Mucosa of rectum (tissue), 2 donors: ENCODE data around the gene TMEM191C.
"Not testable (repeated sequence)": the region's sequence is repeated elsewhere in the genome, so short reads cannot be mapped to it uniquely, and the experiment has no call there.

Experiments
- H3K27ac ChIP-seq, 2 donors: one replicate each; pipeline ENCODE4 v1.7.0; 2013; ENCODE audit warnings: inconsistent platforms in 2 of 2, low read depth in 2 of 2, low read length in 2 of 2
- H3K27me3 ChIP-seq, 2 donors: one replicate each; pipeline ENCODE4 v1.7.0; 2013; ENCODE audit warnings: low read length in 2 of 2; ENCODE audit not compliant: control insufficient read depth in 2 of 2, insufficient read depth in 2 of 2
- H3K36me3 ChIP-seq, 2 donors: one replicate each; pipeline ENCODE4 v1.7.0; 2013; ENCODE audit warnings: low read length in 2 of 2; ENCODE audit not compliant: control insufficient read depth in 2 of 2, insufficient read depth in 2 of 2
- H3K4me1 ChIP-seq, 2 donors: one replicate each; pipeline ENCODE4 v1.7.0; 2013; ENCODE audit warnings: low read length in 2 of 2, mild to moderate bottlenecking in 1 of 2; ENCODE audit not compliant: control insufficient read depth in 2 of 2, insufficient read depth in 2 of 2
- H3K4me3 ChIP-seq, 2 donors: one replicate each; pipeline ENCODE4 v1.7.0; 2013; ENCODE audit warnings: low read length in 2 of 2
- H3K9ac ChIP-seq, 2 donors: one replicate each; pipeline ENCODE4 v1.7.0; 2013; ENCODE audit warnings: low read length in 2 of 2, low read depth in 1 of 2, mild to moderate bottlenecking in 1 of 2
- H3K9me3 ChIP-seq, 2 donors: one replicate each; pipeline ENCODE4 v1.7.0; 2013; ENCODE audit warnings: low read length in 2 of 2; ENCODE audit not compliant: control insufficient read depth in 2 of 2
- donor health status: healthy.
- donor health status: Normal muscosa, but diverticular disease.

TMEM191C gene

DNA sequence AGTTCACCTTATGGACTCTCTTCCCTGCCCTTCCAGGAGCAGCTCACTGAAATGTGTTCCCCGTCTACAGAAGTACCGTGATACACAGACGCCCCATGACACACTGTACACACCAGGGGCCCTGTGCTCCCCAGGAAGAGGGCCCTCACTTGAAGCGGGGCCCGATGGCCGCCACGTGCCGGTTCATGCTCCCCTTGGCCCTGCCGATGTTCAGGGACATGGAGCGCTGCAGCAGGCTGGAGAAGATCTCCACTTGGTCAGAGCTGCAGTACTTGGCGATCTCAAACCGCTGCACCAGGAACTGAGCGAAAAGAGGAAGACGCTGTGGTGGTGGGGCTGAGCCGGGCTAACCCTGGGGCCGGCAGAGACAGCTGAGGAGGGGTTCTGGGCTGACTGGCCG, 20.5 kb downstream of the TMEM191C start:
- H3K36me3 ChIP-seq, H3K9ac ChIP-seq, H3K4me1 ChIP-seq, H3K27me3 ChIP-seq, H3K4me3 ChIP-seq, H3K9me3 ChIP-seq, H3K27ac ChIP-seq: not testable (repeated sequence)

DNA sequence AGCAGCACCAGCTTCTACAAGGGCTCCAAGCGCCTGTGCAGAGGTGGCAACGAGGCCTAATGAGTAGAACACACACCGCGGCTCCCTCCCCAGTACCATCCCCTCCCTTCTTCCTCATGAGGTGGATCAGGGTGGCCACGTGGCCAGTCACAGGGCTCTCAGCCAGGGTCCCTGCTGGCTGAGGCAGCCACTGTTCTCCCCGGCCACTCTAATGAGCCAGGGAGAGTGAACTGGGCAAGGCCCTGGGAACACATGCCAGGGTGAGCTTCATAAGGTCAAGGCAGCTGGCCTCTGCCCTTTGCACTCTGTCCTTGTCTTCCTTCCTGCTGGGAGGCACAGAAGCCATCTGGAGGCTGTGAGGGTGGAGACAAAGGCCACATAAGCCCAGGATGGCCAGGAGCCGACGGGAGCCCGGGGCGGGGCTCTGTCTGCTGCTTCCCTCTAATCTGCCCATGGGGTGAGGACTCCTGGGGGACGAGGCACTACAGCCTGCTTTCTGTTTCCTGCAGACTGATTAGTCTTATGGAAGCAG, 22.0 kb downstream of the TMEM191C start:
- not testable (repeated sequence) for H3K27me3 ChIP-seq, H3K27ac ChIP-seq, H3K9me3 ChIP-seq, H3K9ac ChIP-seq, H3K36me3 ChIP-seq, H3K4me1 ChIP-seq, H3K4me3 ChIP-seq

DNA sequence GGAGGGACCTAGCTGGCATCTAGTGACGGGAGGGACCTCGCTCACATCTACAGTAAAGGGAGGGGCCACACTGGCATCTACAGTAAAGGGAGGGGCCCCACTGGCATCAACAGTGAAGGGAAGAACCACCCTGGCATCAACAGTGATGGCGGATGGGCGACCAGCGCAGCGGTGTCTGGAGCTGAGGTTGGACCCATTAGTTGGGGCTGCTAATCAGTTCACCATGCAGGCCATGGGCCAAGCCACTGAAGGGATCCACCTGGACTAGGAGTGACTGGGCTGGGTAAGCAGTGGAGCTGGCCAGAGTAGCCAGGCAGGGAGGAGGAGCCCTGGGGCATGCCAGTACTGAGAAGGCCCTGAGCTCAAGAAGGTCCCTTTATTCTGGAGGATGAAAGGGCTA, 23.4 kb downstream of the TMEM191C start:
- H3K9ac ChIP-seq, H3K36me3 ChIP-seq, H3K9me3 ChIP-seq, H3K4me3 ChIP-seq, H3K27ac ChIP-seq, H3K27me3 ChIP-seq, H3K4me1 ChIP-seq: not testable (repeated sequence)

DNA sequence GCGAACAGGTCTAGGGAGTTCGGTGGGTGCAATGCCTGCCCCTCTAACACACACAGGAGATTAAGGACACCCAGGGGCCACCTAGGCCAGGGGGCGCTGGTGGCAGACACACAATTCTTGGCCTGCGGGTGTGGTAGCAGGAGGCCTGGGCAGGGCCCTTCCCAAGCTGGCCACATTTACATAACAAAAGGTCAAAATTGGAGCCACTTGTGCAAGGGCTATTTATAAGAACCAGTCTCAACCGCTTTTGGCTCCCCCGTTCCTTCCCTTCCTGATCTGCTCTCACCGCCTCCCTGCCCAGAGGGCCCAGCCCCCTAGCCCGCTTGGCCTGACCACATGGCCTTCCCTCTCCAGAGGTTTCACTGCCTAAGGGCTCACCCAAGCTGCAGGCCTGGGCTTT, 25.1 kb downstream of the TMEM191C start:
- H3K27ac ChIP-seq, H3K4me3 ChIP-seq, H3K9ac ChIP-seq, H3K36me3 ChIP-seq, H3K27me3 ChIP-seq, H3K4me1 ChIP-seq, H3K9me3 ChIP-seq: not testable (repeated sequence)

DNA sequence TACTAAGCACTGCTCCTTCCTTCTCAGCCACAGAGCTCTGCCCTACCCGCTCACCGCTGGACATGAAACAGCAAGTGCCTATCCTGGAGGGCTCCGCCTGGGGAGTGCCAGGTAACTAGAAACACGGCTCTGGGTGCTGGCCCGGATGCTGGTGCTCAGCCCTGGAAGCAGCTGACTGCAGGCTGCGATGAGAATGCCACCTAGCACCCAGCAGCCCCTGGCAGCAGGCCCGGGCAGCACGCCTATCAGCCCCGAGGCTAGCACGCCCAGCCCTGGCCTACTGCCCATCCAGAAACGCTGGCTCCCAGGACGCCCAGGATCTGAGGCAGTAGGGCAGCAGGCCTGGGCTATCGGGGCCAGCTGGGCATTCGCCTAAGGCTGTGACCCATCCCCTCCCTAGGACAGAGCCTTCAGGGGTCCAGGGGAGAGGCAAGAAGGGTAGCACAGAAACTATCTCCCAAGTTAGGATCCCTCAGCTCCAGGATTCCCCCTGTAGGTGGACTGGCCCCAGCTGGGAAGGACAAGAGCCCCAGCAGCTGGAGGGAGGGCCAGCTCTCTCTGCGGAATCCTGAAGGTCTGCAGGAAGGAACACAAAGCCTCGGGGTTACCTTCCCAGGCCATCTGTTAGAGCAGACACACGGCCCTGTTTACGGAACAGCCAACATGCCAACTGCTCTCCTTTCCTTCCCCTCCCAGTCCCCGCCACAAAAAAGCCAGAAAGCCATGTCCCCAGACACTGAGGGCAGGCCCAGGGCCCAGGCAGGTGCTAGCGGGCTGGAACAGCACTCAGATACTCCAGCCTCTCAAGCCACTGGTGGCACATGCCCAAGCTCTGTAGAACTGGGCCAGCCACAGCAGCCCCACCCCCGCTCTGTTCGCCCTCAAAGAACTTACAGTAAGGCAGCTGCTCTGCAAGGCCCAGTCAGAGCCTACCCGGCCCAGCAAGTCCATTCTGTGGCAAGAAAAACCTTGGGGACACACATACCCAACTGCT, 26.9 kb downstream of the TMEM191C start:
- H3K4me1 ChIP-seq, H3K9ac ChIP-seq, H3K36me3 ChIP-seq, H3K27ac ChIP-seq, H3K27me3 ChIP-seq, H3K4me3 ChIP-seq, H3K9me3 ChIP-seq: not testable (repeated sequence)

DNA sequence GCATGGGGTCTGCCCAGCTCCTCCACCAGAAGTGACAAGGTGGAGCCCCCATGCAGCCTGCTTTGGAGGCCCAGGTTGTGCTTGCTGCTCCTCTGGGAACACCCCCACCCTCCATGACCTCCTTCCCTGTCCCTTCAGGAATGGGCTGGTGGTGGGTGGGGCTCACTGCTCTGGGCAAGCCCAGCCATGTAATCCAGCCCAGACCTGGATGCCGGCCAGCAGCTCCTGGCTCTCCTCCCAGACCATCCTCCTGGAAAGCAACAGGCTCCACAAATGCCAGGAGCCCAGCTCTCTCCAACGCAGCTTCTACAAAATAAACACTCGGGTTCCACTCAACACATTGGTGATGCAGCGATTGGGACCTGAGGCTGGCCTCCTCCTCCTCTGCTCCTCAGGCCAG, 30.8 kb downstream of the TMEM191C start:
- H3K36me3 ChIP-seq, H3K9ac ChIP-seq, H3K27me3 ChIP-seq, H3K4me3 ChIP-seq, H3K9me3 ChIP-seq, H3K27ac ChIP-seq, H3K4me1 ChIP-seq: not testable (repeated sequence)

DNA sequence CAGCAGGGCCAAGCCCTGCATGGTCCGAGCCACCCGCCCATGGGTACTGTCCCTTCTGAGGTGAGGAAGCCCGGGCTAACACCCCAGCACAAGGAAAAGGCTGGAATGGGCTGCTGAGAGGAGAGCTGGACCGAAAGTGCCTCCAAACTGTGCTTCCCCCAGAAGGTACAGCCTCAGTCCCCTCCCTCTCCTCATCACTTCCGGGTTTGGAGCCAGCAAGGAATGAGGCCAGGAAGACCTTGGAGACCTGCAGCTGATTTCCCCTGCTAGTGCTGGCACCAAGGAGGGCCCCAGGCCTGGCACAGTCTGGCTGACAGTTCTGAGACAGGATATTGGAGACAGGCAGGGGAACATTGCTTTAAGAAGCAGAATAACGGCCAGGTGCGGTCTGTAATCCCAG, 31.3 kb downstream of the TMEM191C start:
- H3K9ac ChIP-seq, H3K4me1 ChIP-seq, H3K36me3 ChIP-seq: not testable (repeated sequence)

DNA sequence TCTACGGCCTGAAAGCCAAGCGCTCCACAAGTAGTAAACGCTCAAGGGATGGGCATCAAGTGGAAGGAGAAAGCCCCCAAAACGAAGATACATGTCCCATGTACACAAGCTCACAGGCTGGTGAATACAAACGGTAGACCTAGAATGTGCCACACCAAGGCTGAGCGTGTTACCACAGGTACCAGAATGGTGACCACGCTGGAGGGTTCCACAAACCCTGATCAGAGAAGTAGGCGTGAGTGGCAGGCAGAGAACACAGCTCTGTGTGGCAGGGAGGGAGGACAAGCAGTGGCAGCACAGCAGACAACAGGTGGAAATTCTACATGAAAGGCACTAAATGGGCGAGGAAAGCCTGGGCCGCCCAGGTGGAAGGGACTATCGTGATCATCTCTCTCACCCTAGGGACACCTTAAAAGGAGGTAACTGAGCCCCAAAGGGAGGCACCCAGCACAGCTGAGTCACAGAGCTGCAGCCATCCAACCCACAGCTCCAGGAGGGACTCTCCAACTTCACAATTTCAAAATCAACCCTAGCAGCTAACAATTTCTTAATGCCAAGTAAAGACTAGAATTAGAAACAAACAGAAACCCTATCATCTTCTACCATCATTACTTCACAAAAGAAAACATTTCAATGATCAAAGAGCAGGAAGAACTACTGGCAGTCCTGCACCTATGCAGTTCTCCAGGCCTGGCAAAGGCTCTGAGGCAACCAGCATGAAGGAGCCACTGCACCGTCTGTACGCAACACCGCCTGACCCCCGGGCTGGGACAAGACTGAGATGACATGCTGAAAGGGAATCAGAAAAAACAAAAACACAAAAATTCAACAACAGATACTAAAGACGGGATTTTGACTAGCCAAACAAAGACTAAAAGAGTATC, 32.7 kb downstream of the TMEM191C start:
- not testable (repeated sequence) for H3K36me3 ChIP-seq, H3K27me3 ChIP-seq, H3K4me1 ChIP-seq, H3K9me3 ChIP-seq, H3K4me3 ChIP-seq, H3K27ac ChIP-seq, H3K9ac ChIP-seq

More for the DNA sequence above, 31.3 kb downstream of the TMEM191C start:
- not testable (repeated sequence) for H3K27ac ChIP-seq, H3K4me3 ChIP-seq, H3K9me3 ChIP-seq, H3K27me3 ChIP-seq

DNA sequence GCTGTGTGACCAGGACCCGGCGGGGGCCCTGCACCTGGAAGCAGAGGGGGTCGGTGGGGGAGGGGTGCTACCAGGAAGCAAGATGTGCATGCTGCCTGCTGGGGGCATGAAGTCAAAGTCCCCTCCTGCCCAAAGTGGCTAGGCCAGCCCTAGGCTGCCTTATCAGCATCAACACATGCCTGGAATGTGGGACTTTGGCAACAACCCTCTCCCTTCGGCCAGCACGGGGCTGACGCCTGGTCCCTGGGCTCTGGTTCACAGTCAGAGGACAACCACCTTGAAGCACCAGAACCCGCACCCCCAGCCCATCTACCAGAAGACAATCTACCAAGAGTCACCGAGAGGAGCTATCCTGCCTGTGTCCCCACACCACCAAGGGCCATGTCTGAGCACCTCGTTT, 43.2 kb downstream of the TMEM191C start:
- not testable (repeated sequence) for H3K27ac ChIP-seq, H3K36me3 ChIP-seq, H3K4me3 ChIP-seq, H3K4me1 ChIP-seq, H3K9me3 ChIP-seq, H3K27me3 ChIP-seq, H3K9ac ChIP-seq

DNA sequence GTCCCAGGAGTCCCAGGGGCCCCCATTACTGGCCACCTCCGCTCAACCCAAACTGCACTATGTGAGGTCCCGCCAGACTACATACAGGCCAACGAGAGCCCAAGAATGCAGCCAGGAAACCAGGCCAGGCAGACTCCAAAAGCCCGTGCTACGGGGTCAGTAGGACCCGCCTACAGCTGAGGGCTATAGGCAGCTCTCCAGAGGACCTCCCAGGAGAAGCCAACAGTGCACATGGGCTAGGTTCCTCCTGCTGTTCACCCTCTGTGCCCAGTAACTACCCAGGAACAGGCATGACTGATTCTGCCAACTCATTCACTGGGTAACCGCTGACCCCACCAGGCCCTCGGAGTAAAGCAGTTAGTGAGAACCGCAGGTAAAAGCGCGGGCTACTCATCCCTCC, 44.8 kb downstream of the TMEM191C start:
- H3K36me3 ChIP-seq, H3K27ac ChIP-seq, H3K27me3 ChIP-seq, H3K9ac ChIP-seq, H3K4me1 ChIP-seq, H3K9me3 ChIP-seq, H3K4me3 ChIP-seq: not testable (repeated sequence)
